ENCODE measurements around the gene LPIN1. TPM values are rescaled to one million over a fixed set of nuclear protein-coding genes. Genes with fewer than 3 reads are reported as not detected.
"Not testable (repeated sequence)": the region's sequence is repeated elsewhere in the genome, so short reads cannot be mapped to it uniquely, and the experiment has no call there.

Gene LPIN1
- total RNA-seq, 1 experiment from 2014 or later, result 19.4 TPM

- H3K4me3 ChIP-seq, result no peak overlapping the region
- H3K36me3 ChIP-seq, result no peaks in the 10 kb centered on the region; the same call in 1 of the 2 replicates
- peak in 1 of 2 experiments; percentile 28 for DNase-seq (ENCODE audit: low read depth in 1 of 2, low spot score in 2 of 2)
Observed at GRCh38 chr2:11753886-11754699, 7.7 kb downstream of the LPIN1 start.

GRCh38 chr2:11754700-11755015 is 8.2 kb downstream of the LPIN1 start:
- Histone ChIP-seq H3K27ac (no peak overlapping the region), H3K36me3 (no peaks in the 10 kb centered on the region; the same call in 1 of the 2 replicates), H3K4me3 (no peak overlapping the region), H3K27me3 (replicated peaks) (no peaks in the 10 kb centered on the region), H3K9me3 (replicated peaks) (no peaks in the 10 kb centered on the region), H3K4me1 (replicated peaks) (peaks cover 21% of the 10 kb centered on the region)
- DNase-seq (ENCODE audit: low read depth in 1 of 2, low spot score in 2 of 2), result no peak

More at GRCh38 chr2:11753886-11754699, 7.7 kb downstream of the LPIN1 start:
- Histone ChIP-seq H3K4me1 (replicated peaks) (peaks cover 21% of the 10 kb centered on the region), H3K9me3 (replicated peaks) (no peaks in the 10 kb centered on the region), H3K27ac (no peak overlapping the region), H3K27me3 (replicated peaks) (no peaks in the 10 kb centered on the region)

- Histone ChIP-seq H3K4me3 (no peak overlapping the region), H3K27me3 (replicated peaks) (no peaks in the 10 kb centered on the region), H3K4me1 (replicated peaks) (peaks cover 14% of the 10 kb centered on the region), H3K9me3 (replicated peaks) (no peaks in the 10 kb centered on the region), H3K27ac (no peak overlapping the region), H3K36me3 (no peaks in the 10 kb centered on the region; the same call in 1 of the 2 replicates)
- DNase-seq (ENCODE audit: low read depth in 1 of 2, low spot score in 2 of 2), result no peak
Observed at GRCh38 chr2:11757101-11757500, 10.7 kb downstream of the LPIN1 start.

- no peaks in the 10 kb centered on the region; the same call in 1 of the 2 replicates for H3K36me3 ChIP-seq
- no peak overlapping the region for H3K4me3 ChIP-seq
- no peaks in the 10 kb centered on the region for H3K9me3 ChIP-seq (replicated peaks)
- H3K4me1 ChIP-seq (replicated peaks), result peaks cover 14% of the 10 kb centered on the region
- H3K27me3 ChIP-seq (replicated peaks), result no peaks in the 10 kb centered on the region
- no peak overlapping the region for H3K27ac ChIP-seq
- no peak for DNase-seq (ENCODE audit: low read depth in 1 of 2, low spot score in 2 of 2)
Observed at GRCh38 chr2:11758187-11758586, 11.8 kb downstream of the LPIN1 start.

GRCh38 chr2:11758647-11759046 is 12.2 kb downstream of the LPIN1 start:
- no peak overlapping the region for H3K27ac ChIP-seq
- peaks cover 11% of the 10 kb centered on the region for H3K4me1 ChIP-seq (replicated peaks)
- H3K9me3 ChIP-seq (replicated peaks), result no peaks in the 10 kb centered on the region
- no peaks in the 10 kb centered on the region; the same call in 1 of the 2 replicates for H3K36me3 ChIP-seq
- DNase-seq (ENCODE audit: low read depth in 1 of 2, low spot score in 2 of 2), result no peak
- H3K4me3 ChIP-seq, result no peak overlapping the region
- H3K27me3 ChIP-seq (replicated peaks), result no peaks in the 10 kb centered on the region

GRCh38 chr2:11759182-11759975 is 12.9 kb downstream of the LPIN1 start:
- not testable (repeated sequence) for H3K27me3 ChIP-seq (replicated peaks); DNase-seq (ENCODE audit: low read depth in 1 of 2, low spot score in 2 of 2); H3K36me3 ChIP-seq; H3K9me3 ChIP-seq (replicated peaks); H3K4me3 ChIP-seq; H3K4me1 ChIP-seq (replicated peaks); H3K27ac ChIP-seq

- no peaks in the 10 kb centered on the region for H3K4me1 ChIP-seq (replicated peaks)
- no peaks in the 10 kb centered on the region for H3K27me3 ChIP-seq (replicated peaks)
- DNase-seq (ENCODE audit: low read depth in 1 of 2, low spot score in 2 of 2), result no peak
- H3K9me3 ChIP-seq (replicated peaks), result no peaks in the 10 kb centered on the region
- H3K27ac ChIP-seq, result no peak overlapping the region
- H3K36me3 ChIP-seq, result peaks cover 12% of the 10 kb centered on the region
- no peak overlapping the region for H3K4me3 ChIP-seq
Observed at GRCh38 chr2:11761259-11761658, 14.8 kb downstream of the LPIN1 start.

GRCh38 chr2:11762031-11762430 is 15.6 kb downstream of the LPIN1 start:
- H3K4me1 ChIP-seq (replicated peaks), result no peaks in the 10 kb centered on the region
- no peaks in the 10 kb centered on the region for H3K27me3 ChIP-seq (replicated peaks)
- no peak overlapping the region for H3K27ac ChIP-seq
- H3K4me3 ChIP-seq, result no peak overlapping the region
- DNase-seq (ENCODE audit: low read depth in 1 of 2, low spot score in 2 of 2), result no peak
- peaks cover 19% of the 10 kb centered on the region for H3K36me3 ChIP-seq
- no peaks in the 10 kb centered on the region for H3K9me3 ChIP-seq (replicated peaks)

GRCh38 chr2:11762799-11763461 is 16.5 kb downstream of the LPIN1 start:
- no peaks in the 10 kb centered on the region for H3K27me3 ChIP-seq (replicated peaks)
- no peak overlapping the region for H3K4me3 ChIP-seq
- H3K27ac ChIP-seq, result no peak overlapping the region
- H3K9me3 ChIP-seq (replicated peaks), result no peaks in the 10 kb centered on the region
- no peaks in the 10 kb centered on the region for H3K4me1 ChIP-seq (replicated peaks)
- DNase-seq (ENCODE audit: low read depth in 1 of 2, low spot score in 2 of 2), result no peak
- peaks cover 24% of the 10 kb centered on the region for H3K36me3 ChIP-seq

- Histone ChIP-seq H3K4me3 (no peak overlapping the region), H3K27ac (no peak overlapping the region), H3K27me3 (replicated peaks) (no peaks in the 10 kb centered on the region), H3K4me1 (replicated peaks) (no peaks in the 10 kb centered on the region), H3K36me3 (peaks cover 28% of the 10 kb centered on the region), H3K9me3 (replicated peaks) (no peaks in the 10 kb centered on the region)
- DNase-seq (ENCODE audit: low read depth in 1 of 2, low spot score in 2 of 2), result no peak
Observed at GRCh38 chr2:11764359-11764758, 17.9 kb downstream of the LPIN1 start.

- Histone ChIP-seq H3K27me3 (replicated peaks) (no peaks in the 10 kb centered on the region), H3K27ac (no peak overlapping the region), H3K4me3 (no peak overlapping the region), H3K36me3 (peaks cover 29% of the 10 kb centered on the region), H3K9me3 (replicated peaks) (no peaks in the 10 kb centered on the region), H3K4me1 (replicated peaks) (no peaks in the 10 kb centered on the region)
- DNase-seq (ENCODE audit: low read depth in 1 of 2, low spot score in 2 of 2), result no peak
Observed at GRCh38 chr2:11764920-11765319, 18.5 kb downstream of the LPIN1 start.

- H3K9me3 ChIP-seq (replicated peaks), result no peaks in the 10 kb centered on the region
- no peaks in the 10 kb centered on the region for H3K27me3 ChIP-seq (replicated peaks)
- no peak overlapping the region for H3K27ac ChIP-seq
- no peaks in the 10 kb centered on the region for H3K4me1 ChIP-seq (replicated peaks)
- H3K4me3 ChIP-seq, result no peak overlapping the region
- H3K36me3 ChIP-seq, result peaks cover 31% of the 10 kb centered on the region
- DNase-seq (ENCODE audit: low read depth in 1 of 2, low spot score in 2 of 2), result no peak
Observed at GRCh38 chr2:11765501-11765900, 19.1 kb downstream of the LPIN1 start.

- no peak for DNase-seq (ENCODE audit: low read depth in 1 of 2, low spot score in 2 of 2)
- H3K4me1 ChIP-seq (replicated peaks), result no peaks in the 10 kb centered on the region
- H3K27ac ChIP-seq, result no peak overlapping the region
- H3K4me3 ChIP-seq, result no peak overlapping the region
- H3K27me3 ChIP-seq (replicated peaks), result no peaks in the 10 kb centered on the region
- peaks cover 34% of the 10 kb centered on the region for H3K36me3 ChIP-seq
- H3K9me3 ChIP-seq (replicated peaks), result no peaks in the 10 kb centered on the region
Observed at GRCh38 chr2:11766016-11766415, 19.6 kb downstream of the LPIN1 start.

- no peak overlapping the region for H3K4me3 ChIP-seq
- DNase-seq (ENCODE audit: low read depth in 1 of 2, low spot score in 2 of 2), result no peak
- H3K36me3 ChIP-seq, result peaks cover 41% of the 10 kb centered on the region
- H3K27me3 ChIP-seq (replicated peaks), result no peaks in the 10 kb centered on the region
- no peaks in the 10 kb centered on the region for H3K4me1 ChIP-seq (replicated peaks)
- H3K27ac ChIP-seq, result no peak overlapping the region
- H3K9me3 ChIP-seq (replicated peaks), result no peaks in the 10 kb centered on the region
Observed at GRCh38 chr2:11767779-11768178, 21.3 kb downstream of the LPIN1 start.
